GM18907 (cell line): ENCODE data around the gene AMZ1.

Source experiments
- ATAC-seq: cut with Tn5 transposase; IDR thresholded peaks from one replicate; pipeline ENCODE4 v1.9.1; 2021; ENCODE audit warnings: mild to moderate bottlenecking, moderate library complexity; ENCODE audit not compliant: unreplicated experiment

The AMZ1 gene

GRCh38 chr7:2651336-2651735 is 36.7 kb upstream of the AMZ1 start:
- no peak for ATAC-seq

GRCh38 chr7:2651847-2652735 is 35.9 kb upstream of the AMZ1 start:
- ATAC-seq: no peak

DNA sequence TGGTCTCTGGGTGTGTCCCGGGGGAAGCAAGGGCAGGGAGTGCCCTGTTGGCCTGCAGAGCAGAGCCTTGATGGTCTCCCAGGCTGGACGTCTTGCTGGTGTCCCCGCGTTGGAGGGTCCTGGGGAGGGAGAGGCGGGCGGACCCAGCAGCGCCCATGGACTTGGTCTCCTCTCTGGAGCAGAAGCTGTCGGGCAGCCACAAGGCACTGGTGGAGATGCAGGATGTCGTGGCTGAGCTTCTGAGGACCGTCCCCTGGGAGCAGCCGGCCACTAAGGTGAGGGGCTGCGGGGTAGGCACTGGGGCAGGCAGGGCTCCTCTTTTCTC is 35.3 kb upstream of the AMZ1 start:
- no peak for ATAC-seq

- ATAC-seq: no peak
Measured at GRCh38 chr7:2654059-2654458, 33.9 kb upstream of the AMZ1 start.

DNA sequence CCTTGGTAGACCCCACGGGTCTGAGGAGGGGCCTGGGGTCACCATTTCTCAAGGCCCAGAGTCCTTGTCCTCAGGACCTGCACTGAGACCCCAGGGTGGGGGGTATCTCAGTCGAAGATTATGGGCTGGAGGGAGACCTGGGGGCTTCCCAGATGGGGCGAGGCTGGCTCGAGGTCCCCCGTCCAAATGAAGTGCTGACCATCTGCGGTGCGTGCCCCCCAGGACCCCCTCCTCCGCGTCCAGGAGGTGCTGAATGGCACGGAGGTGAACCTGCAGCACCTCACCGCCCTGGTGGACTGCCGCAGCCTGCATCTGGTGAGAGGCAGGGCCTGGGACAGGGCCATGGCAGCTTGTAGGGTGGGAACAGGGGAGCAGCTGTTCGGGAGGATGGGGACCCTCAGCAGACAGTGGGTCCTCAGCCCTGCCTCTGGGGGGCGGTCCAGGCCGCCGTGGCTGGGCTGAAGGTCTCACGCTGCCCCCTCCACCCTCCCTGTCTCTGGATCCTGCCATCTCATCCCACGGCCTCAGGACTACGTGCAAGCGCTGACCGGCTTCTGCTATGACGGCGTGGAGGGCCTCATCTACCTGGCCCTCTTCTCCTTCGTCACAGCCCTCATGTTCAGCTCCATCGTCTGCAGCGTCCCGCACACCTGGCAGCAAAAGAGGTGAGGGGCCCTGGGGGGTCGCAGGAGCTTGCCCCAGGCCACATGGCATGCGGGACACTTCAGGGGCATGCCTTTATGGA is 32.0 kb upstream of the AMZ1 start:
- no peak for ATAC-seq

DNA sequence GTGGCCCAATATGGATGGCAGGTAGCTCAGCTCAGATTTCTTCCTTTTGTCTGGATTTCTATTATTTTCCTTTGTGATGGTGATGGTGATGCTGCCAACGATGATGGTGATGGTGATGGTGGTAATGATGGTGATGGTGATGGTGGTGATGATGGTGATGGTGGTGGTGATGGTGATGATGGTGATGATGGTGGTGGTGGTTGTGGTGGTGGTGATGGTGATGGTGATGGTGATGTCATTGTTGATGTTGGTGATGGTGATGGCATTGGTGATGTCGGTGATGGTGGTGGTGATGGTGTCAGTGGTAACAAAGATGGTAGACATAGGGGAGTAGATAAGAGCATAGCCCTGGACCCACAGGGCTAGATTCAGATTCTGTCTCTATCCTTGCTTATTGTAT is 30.8 kb upstream of the AMZ1 start:
- ATAC-seq: no peak

DNA sequence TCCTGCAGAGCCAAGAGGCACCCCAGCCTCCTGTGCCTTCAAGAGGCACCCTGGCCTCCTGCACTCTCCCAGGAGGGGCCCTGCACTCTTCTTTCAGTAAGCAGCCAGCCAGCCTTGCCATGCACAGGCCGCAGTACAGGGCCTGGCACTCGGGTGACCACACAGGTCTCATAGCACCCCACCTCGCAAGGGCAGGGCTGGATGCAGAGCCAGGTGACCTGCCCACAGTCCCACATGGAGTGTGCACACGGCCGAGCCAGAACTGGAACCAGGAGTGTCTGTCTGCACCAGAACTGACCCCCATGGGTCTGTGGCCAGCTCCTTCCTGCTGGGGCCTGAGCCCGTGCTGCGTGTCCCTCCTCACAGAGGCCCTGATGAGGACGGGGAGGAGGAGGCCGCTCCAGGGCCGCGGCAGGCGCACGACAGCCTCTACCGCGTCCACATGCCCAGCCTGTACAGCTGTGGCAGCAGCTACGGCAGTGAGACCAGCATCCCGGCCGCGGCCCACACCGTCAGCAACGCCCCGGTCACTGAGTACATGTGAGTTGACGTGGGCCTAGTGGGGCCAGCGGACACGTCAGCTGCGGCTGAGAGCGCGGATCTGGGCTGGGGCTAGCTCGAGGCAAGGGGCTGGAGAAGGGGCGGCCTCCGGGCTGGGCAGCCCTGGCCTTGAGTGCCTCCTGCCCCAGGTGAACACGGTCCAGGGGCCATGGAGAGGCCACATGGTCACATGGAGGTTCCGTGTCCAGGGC is 29.9 kb upstream of the AMZ1 start:
- no peak for ATAC-seq

DNA sequence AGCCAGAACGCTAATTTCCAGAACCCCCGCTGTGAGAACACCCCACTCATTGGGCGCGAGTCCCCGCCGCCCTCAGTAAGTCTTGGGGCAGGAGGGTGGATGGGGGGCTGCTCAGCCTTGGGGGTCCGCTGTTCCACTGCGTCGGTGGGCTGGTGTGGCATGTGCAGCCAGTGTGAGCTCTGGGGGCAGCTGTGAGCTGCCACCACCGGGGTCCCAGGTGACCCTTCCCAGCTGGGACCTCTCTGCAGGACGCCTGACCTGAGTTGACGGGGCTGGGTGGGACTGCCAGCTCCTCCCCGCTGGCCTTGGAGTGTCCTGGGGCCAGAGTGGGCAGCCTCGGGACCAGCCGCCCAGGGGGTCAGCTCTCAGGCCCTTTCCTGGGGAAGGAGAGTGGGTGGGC is 29.1 kb upstream of the AMZ1 start:
- ATAC-seq: no peak

DNA sequence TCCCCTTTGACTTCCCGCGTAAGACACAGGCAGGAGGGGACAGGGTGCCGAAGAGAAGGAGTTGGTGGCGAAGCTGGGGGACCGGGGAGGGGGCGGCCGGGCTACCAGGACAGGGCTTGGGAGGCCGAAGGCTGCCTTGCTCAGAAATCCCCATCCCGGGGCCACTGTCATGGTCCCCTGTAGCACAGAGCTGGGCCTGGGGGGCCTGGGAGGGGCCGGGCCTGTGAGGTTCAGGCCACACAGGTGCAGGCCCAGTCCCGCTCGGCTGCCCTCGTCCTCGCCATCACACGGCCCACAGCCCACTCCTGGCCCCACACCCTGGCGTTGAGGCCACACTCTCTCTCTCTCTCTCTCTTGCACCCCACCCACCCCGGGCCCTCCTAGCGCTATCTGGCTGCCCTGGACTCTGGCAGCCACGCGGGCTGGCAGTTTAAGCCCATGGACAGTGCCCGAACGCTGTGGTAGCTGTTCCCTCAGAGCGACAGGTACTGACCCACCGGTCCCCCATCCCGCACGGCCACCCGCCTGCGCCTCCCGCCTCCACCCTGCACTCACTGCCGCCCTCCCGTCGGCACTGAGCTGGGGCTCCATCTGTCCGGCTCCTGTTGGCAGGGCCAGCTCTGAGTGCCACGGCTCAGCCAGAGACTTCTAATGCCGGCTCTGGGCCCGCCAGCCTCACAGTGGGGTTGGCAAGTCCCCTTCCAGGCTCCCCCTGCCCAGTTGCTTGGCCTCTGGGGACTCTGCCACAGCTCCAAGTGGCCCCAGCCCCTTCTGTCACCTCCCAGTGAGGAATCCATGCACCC is 28.2 kb upstream of the AMZ1 start:
- no peak for ATAC-seq

- no peak for ATAC-seq
Measured at GRCh38 chr7:2660359-2661095, 27.5 kb upstream of the AMZ1 start.

GRCh38 chr7:2661096-2661449 is 26.9 kb upstream of the AMZ1 start:
- ATAC-seq: no peak

DNA sequence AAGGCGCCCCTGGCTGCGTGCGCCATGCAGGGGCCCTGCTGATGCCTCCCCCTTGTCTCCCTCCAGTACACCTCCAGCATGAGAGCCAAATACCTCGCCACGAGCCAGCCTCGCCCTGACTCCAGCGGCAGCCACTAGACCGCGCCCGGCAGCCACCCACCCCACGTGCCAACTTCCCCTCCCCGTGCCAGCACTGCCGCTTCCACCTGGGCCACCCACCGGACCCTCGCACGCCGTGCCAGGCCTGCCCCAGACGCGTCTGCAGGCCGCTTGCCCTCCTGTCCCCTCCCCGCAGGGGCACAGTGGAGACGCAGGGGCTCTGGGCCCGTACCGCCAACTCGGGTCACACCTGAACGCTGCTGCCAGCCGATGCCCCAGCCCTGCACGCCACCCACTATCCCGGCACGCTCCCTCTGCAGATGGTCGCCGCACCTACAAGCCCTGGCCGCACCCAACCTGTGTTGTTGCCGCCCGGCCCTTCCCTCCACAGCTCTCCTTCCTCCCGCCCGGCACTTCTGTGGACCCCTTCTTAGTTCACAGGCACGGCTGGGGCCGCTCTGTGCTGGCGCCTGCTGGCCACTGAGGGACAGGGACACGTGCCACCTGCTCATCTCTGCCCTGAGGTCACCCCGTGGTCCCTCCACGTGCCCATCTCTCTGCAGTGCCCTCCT is 26.3 kb upstream of the AMZ1 start:
- ATAC-seq: no peak

- ATAC-seq: no peak
Measured at GRCh38 chr7:2662273-2663120, 25.5 kb upstream of the AMZ1 start.

DNA sequence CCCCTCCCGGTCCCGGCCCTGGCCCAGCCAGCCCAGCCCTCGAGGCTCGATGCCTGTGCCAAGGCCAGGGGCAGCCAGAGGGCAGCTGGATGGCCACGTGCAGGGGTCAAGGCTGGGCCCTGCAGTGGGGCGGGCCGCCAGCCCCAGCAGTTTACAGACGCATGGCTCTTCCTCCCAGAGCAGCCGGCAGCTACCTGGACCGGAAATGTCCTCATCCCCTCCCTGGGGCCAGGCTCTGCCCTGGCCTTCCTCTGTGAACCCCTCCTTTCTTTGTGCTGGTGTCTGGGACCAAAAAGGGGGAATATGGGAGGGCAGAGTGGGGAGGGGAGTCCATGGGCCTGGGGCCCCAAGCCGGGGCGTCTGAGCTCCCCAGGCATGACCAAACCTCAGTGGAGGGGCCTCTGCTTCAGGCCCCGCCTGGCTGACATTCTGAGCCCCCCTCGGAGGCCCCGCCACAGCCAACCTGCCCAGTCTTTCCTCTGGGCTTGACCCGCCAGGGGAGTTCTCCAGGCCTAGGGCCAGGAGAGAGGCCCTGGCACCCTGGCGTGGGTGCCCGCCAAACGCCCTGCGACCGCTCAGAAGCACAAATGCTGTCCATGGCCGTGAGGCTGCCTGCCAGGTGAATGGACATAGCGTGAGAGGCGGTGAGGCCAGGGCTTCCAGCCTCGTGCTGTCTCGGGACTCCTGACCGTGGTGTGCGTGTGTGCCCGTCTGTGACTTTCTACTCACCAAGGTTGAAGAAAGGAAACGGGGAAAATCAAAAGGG is 24.7 kb upstream of the AMZ1 start:
- ATAC-seq: no peak

GRCh38 chr7:2663960-2664359 is 24.0 kb upstream of the AMZ1 start:
- no peak for ATAC-seq

DNA sequence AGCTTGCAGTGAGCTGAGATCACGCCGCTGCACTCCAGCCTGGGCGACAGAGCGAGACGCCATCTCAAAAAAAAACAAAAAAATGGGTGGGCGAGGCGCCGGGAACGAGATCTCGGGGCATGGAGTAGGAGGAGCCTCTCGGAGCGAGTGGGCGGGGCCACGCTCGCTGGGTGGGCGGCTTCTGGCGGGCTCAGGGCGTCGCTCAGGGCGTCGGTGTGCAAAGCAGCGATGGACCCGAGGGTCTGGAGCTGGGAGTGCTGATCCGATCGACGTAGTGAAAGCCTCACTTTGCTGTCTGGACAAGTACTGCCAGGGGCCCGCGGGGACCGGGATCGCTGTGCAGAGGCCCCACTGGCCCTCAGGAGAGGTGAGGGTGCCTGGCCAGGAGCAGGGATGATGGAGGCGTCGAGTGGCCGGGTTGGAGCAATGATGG is 22.6 kb upstream of the AMZ1 start:
- ATAC-seq: no peak

GRCh38 chr7:2666155-2666554 is 21.8 kb upstream of the AMZ1 start:
- no peak for ATAC-seq
